Stimulated activated CD8-positive, alpha-beta memory T cell treated with anti-CD3 and anti-CD28 coated beads, Interleukin-15, amount 100 ng/mL, for 1 hour (primary cell): ENCODE measurements around the gene PRIMA1.

Experiments
- DNase-seq: peaks from one replicate; pipeline ENCODE4 v3.0.0-alpha.2; 2020; ENCODE audit warnings: low read depth

Gene PRIMA1

DNA sequence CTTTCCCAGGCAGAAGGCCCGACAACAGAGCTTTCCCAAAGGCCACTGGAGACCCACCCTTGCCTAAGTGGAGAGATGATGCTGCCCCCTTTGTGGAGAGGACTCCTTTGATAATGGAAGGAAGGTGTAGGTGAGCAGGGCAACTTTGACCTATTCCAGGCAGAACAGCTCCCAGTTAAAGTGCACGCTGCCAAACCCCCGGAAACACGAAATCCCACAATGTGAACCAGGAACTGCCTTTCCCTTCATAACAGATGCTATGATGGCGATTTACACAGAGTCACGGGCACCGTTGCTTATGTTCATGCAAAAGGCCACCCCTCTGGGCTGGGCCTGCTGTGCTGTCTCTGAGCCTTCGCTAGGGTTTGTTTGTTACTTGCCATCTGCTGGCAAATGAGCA lies 34.6 kb downstream of the PRIMA1 start:
- no peak for DNase-seq

- no peak for DNase-seq
Measured at GRCh38 chr14:93752980-93753561, 35.2 kb downstream of the PRIMA1 start.

- no peak for DNase-seq
Measured at GRCh38 chr14:93751946-93752655, 36.2 kb downstream of the PRIMA1 start.

DNA sequence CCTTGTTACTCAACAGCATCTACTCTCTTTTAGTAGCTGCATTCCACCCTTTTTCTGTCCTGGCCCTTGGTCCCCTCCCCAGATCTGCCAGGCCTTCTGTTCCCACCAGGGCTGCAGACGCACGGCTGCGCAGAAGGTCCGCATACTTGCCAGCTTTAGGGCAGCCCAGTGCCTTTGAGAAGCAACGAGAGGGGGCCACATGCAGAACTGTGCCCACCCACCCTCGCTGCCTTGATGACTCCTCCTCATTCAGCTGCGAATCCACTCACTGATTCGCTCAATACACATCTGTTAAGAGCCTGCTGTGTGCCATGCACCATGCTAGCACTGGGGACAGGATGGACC lies 39.2 kb downstream of the PRIMA1 start:
- DNase-seq: no peak

DNA sequence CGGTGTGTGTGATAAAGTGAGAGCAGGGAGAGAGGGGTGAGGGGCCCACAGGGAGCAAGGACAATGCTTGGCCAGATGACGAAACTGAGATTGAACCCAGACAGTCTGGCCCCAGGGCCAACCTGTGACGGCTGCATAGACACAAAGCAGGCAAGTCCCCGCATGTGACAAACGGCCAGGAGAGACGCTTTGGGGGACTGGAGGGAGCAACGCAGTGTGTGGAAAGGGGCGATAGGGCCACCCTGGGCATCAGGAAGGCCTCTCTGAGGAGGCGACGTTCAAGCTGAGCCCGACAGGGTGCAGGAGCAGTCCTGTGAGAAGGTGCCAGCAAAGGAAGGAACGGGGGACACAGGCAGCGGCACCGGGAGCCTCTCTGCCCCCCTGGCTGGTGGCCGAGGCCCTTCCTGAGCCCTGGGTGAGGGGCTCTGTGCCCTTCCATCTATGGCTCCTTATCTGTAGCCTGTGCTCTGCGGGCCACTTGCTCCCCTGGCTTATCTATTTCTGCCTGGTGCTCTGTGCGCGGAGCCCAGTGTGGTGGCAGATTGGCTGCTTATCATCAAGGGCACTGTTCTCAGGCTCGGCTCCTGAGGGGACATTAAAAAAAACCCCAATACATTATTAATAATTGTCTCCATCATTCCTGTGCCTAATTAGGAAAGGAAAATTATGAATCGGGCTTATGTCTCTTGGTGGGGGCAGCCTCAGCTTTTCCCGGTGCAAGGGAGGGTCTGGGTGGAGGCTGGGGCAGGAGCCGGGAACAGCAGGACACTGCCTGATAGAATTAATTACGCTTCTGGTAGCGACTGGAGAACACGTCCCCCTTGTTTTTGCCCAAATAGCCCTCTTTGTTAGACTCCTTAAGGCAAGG lies 39.8 kb downstream of the PRIMA1 start:
- DNase-seq: no peak

GRCh38 chr14:93747560-93747959 lies 40.7 kb downstream of the PRIMA1 start:
- no peak for DNase-seq

GRCh38 chr14:93747102-93747501 lies 41.2 kb downstream of the PRIMA1 start:
- no peak for DNase-seq

DNA sequence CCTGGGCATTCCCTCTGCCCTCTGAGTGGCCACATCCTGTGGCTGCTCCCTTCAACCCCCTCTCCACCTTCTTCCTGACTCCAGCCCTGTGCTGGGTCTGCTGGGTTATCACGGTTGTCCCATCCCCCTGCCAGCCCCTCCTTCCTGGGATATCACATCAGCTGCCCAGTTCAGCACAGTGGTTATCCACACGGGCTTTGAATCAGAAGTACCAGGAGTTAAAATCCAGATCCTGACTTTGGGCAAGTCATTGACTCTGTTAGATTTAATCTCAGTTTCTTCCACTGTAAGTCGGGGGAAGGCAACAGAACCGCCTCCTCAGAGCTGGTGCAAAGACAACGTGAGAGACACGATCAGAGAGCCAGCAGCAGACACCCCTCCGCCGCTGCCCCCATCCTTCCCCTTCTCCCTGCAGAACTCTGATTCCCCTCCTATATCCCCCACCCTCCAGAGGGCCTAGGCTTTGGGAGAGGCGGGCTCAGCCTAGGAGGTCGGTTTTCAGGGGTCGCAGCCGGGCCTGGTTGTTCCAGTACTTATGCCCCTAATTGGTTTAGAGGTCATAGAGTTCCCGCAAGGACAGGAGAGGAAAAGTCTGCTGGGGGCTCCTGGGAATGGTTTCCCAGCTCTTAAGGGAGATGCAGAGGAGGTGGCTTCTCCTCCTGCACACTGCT lies 42.5 kb downstream of the PRIMA1 start:
- DNase-seq: no peak

DNA sequence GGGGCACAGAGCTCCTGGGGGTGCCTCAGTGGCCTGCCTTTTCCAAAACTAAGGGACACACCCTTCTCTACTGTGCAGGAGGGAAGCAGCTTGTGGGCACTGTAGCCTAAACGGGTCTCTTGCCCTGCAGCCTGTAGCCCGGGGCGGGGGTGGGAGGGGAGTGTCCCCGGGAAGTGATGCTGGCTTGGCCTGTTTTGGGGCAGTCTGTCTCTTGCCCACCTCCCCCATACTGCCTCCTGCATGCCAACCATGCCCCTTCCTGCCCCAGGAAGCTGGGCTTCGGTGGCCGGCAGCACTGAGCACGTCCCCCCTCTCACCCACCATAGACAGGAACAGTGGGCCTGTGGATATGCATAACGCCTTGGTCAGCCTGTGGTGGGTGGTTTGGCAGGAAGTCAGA lies 43.4 kb downstream of the PRIMA1 start:
- DNase-seq: no peak

- no peak for DNase-seq
Measured at GRCh38 chr14:93744176-93744575, 44.1 kb downstream of the PRIMA1 start.

DNA sequence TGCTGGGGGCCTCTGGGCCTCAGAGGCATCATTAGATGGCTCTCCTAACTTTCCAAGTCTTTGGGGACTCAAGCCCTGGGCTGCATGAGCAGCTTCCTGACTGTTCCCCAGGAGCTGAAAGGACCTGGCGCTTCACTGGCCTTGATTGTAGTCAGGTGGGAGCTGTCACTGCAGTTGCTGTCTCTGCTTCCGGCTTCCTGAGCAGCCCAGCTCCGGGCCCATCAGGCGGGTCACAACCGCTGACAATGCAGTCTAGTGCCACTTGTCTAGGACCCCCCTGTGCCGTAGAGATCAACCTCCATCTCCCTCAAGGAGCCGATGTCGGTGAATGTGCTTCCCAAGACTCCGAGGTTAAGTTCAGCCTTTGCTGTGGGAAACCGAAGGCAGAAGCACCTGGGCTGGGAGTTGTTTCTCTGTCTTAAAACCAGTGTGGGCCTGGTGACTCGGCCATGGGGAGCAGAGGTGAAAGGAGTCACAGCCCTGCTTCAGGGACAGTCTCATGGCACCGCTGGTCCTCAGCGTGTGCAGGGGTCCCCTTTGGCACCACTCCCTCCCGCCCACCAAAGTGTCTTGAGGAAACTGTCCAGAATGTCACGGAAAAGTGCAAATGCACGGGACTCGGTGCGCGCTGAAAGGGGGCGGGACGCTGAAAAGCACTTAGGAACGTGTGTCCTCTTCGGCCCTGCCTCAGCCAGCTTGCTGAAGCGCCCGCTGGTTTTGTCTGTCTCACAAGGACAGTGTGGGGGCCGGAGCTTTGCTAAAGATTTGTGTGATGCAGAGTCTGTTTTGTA lies 44.8 kb downstream of the PRIMA1 start:
- no peak for DNase-seq

- DNase-seq: no peak
Measured at GRCh38 chr14:93742761-93743160, 45.5 kb downstream of the PRIMA1 start.

GRCh38 chr14:93741556-93742230 lies 46.6 kb downstream of the PRIMA1 start:
- no peak for DNase-seq

- no peak for DNase-seq
Measured at GRCh38 chr14:93737634-93738033, 50.7 kb downstream of the PRIMA1 start.

DNA sequence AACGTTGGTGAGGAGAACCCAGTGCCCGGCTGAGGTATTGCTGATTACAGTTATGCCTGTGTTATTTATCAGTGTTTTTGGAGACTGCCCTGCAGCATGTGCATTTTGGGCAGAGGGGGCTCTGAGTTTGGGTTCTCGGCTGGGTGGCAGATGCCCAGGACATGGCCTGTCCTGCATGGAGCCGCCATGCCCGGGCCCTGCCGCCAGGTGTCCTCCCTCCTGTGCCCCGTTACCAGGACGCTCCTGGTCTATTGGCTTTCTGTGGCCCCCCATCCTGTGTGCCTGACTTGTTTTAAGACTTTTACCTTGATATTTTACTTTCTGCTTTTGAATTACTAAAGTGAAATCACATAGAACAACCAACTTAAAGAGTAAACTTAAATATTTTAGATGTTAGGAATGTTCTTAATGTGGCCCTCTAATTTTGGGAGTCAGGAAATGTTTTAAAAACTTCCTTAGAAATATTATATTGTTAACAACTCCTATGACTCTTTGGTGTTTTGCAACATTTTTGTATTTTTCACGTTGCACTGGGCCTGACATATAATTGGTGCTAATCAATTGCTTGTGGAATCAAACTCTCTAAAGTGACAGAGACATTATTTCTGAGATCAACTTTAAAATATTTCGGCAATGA lies 51.8 kb downstream of the PRIMA1 start:
- DNase-seq: no peak

GRCh38 chr14:93735206-93735605 lies 53.1 kb downstream of the PRIMA1 start:
- no peak for DNase-seq

DNA sequence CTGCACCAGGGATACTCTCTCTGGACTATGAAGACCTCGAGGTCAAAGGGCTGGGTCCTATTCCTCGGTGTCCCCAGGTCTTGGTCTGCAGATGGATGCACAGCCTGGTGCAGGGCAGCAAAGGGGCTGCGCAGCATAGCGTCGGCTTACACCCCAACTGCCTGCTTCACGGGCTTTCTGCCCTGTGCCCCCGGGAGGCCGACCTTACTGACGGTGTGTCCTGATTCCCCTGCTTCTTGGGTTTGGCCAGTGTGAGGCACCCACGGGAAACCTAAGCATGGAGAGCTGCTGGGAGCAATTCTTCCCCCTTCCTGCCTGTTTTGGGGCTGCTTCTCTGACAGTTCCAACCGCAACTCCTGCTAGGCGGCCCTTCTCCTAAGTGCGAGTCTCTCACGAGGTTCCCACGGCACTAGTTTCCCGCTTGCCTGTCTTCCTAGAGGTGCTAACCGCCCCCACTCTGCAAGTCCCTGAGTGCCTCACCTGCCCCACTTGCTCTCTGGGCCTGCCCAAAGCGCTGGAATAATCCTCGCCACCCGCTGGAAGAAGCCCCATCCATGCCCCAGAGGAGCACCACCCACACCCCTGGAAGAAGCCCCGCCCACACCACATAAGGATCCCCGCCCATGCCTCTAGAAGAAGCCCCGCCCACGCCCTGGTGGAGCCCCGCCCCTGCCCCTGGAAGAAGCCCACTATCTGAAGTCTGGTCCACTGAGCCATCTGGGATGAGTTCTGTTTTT lies 54.0 kb downstream of the PRIMA1 start:
- no peak for DNase-seq

DNA sequence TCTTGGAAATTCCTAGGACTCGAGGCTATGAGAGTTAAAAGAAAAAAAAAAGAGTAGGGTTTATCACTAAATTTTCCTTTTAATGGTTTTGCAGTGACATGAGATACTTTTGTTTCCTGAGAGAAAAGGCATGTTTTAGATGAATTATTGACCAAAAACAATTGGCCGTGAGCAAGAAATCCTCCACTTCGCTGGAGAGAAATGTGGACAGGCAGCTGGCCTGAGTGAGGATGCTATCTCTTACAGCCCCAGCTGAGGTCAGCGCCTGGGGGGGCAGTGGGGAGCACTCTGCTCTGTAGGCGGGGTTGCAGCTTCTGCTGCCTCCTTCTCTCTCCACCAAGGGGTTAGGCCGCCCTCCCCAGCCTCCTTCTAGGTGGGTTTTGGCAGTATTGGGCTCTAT lies 54.7 kb downstream of the PRIMA1 start:
- no peak for DNase-seq

- DNase-seq: no peak
Measured at GRCh38 chr14:93733231-93733630, 55.1 kb downstream of the PRIMA1 start.

DNA sequence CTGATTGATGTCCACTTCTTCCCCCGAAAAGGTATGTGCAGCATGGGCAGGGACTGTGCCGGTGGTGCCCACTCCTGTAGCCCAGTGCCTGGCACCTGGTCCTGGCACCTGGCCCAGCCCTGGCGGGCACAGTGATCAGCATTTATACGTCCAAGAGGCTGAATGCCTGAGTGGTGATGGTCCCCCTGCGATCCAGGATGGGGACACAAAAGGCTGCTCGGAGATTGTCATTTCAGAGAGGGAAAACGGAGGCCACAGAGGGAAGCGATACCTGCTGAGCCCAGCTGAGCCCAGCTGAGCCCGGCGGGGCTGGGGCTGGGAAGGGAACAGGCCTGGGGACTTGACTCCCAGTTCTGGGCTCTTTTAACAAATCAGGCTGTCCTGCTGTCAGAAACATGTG lies 55.8 kb downstream of the PRIMA1 start:
- DNase-seq: no peak
